ENCODE data around the gene FAM177B.

- TF ChIP-seq POLR2A (IDR thresholded peaks at IDR 0.05; ENCODE audit: low read length) (no peak), GATA1 (IDR thresholded peaks at IDR 0.05; ENCODE audit: low read depth, low read length) (no peak)
Measured at GRCh38 chr1:222697203-222697602, 39.8 kb upstream of the FAM177B start.
